Ascending aorta (tissue), 2 donors: ENCODE measurements around the gene NACC2. TPM values are rescaled to one million over a fixed set of nuclear protein-coding genes. Genes with fewer than 3 reads are reported as not detected.
A peak's percentile ranks its signal among the peaks of the same experiment; 100 is the strongest.

Source experiments
- DNase-seq, 2 donors: peaks; one replicate each; pipeline ENCODE4 v3.0.0-alpha.2; 2019; ENCODE audit warnings: low spot score in 2 of 2
- H3K27ac ChIP-seq, 2 donors: fragments of 200-600 bp; sonication (generic); one replicate each; pipeline ENCODE4 v1.5.1; 2016 to 2017; ENCODE audit warnings: mild to moderate bottlenecking in 1 of 2
- H3K27me3 ChIP-seq: fragments of 200-600 bp; sonication (generic); one replicate; pipeline ENCODE4 v1.5.1; 2017
- H3K36me3 ChIP-seq, 2 donors: fragments of 200-600 bp; sonication (generic); one replicate each; pipeline ENCODE4 v1.5.1; 2016
- H3K4me1 ChIP-seq, 2 donors: fragments of 200-600 bp; sonication (generic); one replicate each; pipeline ENCODE4 v1.5.1; 2016 to 2017; ENCODE audit warnings: mild to moderate bottlenecking in 1 of 2
- H3K4me3 ChIP-seq, 2 donors: fragments of 200-600 bp; sonication (generic); one replicate each; pipeline ENCODE4 v1.5.1; 2016 to 2017; ENCODE audit warnings: mild to moderate bottlenecking in 1 of 2
- H3K9me3 ChIP-seq, 2 donors: fragments of 200-600 bp; sonication (generic); one replicate each; pipeline ENCODE4 v1.5.1; 2016
- intact Hi-C: fragments of 100-400 bp; cut with DNase I; formaldehyde crosslinking; loops from one replicate; pipeline ENCODE4 v1.15.1; 2023
- total RNA-seq: library from RNA; depleted of rRNA; stranded (reverse); fragments of >200 nt; gene quantifications from one replicate; pipeline ENCODE4 v1.1.0, GENCODE V29; 2016
- TF ChIP-seq, protein P1 (sequence below), 3 experiments: fragments of 200-600 bp in 2 of 3; fragments of 450-650 bp in 1 of 3; sonication (generic) in 2 of 3; IDR thresholded peaks; one replicate each; pipeline ENCODE4 v1.5.1; 2016 to 2019; ENCODE audit warnings: antibody characterized with exemption in 3 of 3, mild to moderate bottlenecking in 1 of 3, moderate library complexity in 1 of 3

Gene NACC2, protein sequence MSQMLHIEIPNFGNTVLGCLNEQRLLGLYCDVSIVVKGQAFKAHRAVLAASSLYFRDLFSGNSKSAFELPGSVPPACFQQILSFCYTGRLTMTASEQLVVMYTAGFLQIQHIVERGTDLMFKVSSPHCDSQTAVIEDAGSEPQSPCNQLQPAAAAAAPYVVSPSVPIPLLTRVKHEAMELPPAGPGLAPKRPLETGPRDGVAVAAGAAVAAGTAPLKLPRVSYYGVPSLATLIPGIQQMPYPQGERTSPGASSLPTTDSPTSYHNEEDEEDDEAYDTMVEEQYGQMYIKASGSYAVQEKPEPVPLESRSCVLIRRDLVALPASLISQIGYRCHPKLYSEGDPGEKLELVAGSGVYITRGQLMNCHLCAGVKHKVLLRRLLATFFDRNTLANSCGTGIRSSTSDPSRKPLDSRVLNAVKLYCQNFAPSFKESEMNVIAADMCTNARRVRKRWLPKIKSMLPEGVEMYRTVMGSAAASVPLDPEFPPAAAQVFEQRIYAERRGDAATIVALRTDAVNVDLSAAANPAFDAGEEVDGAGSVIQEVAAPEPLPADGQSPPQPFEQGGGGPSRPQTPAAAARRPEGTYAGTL
- total RNA-seq: 72.2 TPM

DNA sequence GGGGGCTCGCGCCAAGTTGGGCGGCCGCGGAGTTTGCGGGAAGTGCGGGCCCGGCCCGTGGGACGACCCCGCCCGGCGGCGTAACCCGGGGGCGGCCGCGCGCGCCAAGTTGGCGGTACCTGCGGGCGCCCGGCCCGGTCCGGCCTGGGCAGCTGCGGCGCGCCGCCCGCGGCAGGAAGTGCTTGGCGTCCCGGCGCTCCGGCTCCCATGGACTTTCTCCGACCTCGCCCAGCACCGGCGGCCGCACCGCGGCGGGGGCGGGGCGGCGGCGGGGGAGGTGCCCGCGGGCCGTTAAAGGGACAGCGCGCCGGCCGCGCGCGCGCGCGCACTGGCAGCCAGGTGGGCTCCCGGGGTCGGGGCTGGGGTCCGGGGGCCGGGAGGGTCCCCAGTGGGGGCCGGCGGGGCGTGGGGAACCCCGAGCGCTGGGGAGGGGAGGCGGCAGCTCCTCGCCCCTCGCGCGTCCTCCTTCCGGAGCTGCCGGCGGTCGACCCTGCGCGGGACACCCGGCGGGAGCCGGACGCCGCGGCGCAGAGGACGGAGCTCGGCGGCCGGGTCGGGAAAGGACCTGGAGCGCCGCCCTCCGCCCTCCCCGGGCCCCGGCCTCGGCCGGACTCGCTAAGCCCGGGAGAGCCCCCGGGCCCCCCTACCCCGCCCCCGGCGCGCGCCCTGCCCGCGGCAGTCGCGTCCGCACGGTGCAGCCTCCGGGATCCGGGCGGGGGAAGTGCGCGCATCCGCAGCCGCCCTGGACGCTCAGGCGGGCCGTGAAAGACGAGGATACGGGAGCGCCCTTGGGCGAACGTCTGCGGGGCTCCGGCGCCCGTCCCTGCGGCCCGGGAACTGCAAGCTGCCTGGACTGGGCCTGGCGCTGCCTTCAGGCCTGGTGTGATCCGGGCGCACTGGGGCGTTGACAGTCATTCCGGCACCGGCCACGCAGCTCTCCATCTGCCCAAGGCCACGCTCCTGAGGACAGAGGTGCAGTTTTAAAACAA, at the start of gene NACC2:
Gene NACC2 (minus strand): TSS at position 220 of the 989 bp plus-strand sequence. CDS start 44,768 bp downstream, outside the sequence.
- H3K9me3 ChIP-seq: no peaks in the 10 kb centered on the region
- H3K27ac ChIP-seq: peak within 1 kb of the TSS; percentile 91 to 98
- H3K4me1 ChIP-seq: peaks cover 20 to 41% of the 10 kb centered on the region in 2 donors
- TF ChIP-seq, protein P1, sequence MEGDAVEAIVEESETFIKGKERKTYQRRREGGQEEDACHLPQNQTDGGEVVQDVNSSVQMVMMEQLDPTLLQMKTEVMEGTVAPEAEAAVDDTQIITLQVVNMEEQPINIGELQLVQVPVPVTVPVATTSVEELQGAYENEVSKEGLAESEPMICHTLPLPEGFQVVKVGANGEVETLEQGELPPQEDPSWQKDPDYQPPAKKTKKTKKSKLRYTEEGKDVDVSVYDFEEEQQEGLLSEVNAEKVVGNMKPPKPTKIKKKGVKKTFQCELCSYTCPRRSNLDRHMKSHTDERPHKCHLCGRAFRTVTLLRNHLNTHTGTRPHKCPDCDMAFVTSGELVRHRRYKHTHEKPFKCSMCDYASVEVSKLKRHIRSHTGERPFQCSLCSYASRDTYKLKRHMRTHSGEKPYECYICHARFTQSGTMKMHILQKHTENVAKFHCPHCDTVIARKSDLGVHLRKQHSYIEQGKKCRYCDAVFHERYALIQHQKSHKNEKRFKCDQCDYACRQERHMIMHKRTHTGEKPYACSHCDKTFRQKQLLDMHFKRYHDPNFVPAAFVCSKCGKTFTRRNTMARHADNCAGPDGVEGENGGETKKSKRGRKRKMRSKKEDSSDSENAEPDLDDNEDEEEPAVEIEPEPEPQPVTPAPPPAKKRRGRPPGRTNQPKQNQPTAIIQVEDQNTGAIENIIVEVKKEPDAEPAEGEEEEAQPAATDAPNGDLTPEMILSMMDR (IDR thresholded peaks at IDR 0.05): no peak
- intact Hi-C loops: loop anchor here (1.0 to 2.0 kb wide), 2 partner anchors 14 to 43 kb away; no protein-coding TSS in a partner anchor
- no peaks in the 10 kb centered on the region for H3K27me3 ChIP-seq
- H3K4me3 ChIP-seq: peak within 1 kb of the TSS; percentile 91 to 94
- no peaks in the 10 kb centered on the region for H3K36me3 ChIP-seq
- DNase-seq: peak in 1 of 2 donors; percentile 85

DNA sequence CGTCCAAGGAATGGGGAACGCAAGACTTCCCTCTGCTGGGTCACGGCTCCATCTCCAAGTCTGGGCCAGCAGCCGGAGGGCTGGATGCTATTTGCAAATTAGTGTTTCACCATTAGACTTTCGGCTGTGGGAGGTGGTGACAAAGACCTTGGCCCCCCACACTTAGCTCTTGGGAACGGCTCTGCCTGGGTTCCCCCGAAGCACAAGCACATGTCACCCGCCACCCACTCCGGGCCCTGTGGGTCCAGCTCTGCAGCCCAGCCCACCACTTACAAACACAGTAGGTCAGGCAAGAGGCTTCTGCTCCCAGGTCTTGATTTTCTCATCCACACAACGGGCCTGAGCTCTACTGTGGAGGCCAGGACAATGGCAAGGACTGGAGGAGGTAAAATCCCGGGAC, 49.4 kb upstream of the NACC2 start:
- TF ChIP-seq, protein P1 (IDR thresholded peaks at IDR 0.05): no peak
- no peaks in the 10 kb centered on the region for H3K36me3 ChIP-seq
- no peaks in the 10 kb centered on the region for H3K4me1 ChIP-seq
- no peaks in the 10 kb centered on the region for H3K9me3 ChIP-seq
- intact Hi-C loops: no loop called here
- no peak overlapping the region for H3K27ac ChIP-seq
- DNase-seq: no peak
- no peaks in the 10 kb centered on the region for H3K27me3 ChIP-seq
- H3K4me3 ChIP-seq: no peak overlapping the region

DNA sequence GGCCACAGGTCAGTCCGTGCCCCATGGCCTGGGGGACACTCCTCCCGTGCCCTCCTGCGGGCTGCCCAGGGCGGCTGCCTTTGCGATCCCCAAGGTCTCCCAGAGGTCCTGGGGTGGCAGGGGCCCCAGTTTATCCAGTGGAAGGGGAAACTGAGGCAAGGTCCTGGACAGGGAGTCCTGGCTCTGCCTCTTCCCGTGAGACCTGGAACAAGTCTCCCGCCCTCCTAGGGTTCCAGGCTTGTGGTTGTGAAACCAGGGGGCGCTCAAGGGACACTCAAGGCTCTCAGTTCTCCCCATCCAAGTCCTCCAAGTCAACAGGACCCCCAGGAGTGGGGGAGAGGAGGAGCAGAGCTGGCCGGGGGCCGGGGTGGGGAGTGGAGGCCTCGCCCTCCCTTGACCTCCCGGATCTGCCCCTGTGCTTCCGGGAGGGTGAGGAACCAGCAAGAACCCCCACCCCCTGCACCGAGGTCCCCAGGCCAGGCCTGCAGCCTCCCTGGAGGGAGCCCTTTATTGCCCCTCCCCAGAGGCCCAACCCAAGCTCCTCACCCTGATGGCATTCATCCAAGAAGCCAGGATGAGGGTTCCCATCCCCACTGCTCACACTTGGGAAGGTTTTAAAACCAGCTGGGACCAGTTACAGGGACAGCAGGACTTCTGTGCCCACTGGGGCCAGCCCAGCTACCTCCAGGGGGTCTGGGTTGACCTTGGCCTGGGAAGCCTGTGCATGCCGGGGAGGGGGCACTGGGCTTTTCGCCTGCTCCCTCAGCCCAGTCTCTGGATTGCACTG, 48.3 kb upstream of the NACC2 start:
- H3K27me3 ChIP-seq: no peaks in the 10 kb centered on the region
- no peak for DNase-seq
- intact Hi-C loops: no loop called here
- H3K4me1 ChIP-seq: no peaks in the 10 kb centered on the region
- no peaks in the 10 kb centered on the region for H3K36me3 ChIP-seq
- no peak overlapping the region for H3K4me3 ChIP-seq
- H3K9me3 ChIP-seq: no peaks in the 10 kb centered on the region
- H3K27ac ChIP-seq: no peak overlapping the region
- TF ChIP-seq, protein P1 (IDR thresholded peaks at IDR 0.05): no peak

DNA sequence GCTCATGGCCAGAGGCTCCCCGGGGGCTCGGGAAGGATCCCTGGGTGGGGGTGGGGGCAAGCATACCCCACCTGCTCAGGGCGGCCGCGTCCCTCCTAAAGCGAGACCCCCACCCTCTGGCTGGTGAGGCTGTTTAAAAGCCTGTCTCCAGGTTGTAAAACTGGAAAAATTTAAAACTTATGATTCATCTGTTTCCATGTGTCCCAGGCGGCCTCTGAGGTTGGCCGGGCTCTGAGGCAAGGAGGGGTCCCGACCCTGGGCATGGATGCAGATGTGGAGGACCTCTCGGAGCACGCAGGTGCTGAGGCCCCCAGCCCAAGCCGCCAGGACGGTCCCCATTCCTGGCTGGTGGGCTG, 47.7 kb upstream of the NACC2 start:
- intact Hi-C loops: no loop called here
- no peak overlapping the region for H3K27ac ChIP-seq
- TF ChIP-seq, protein P1 (IDR thresholded peaks at IDR 0.05): no peak
- no peaks in the 10 kb centered on the region for H3K27me3 ChIP-seq
- no peaks in the 10 kb centered on the region for H3K36me3 ChIP-seq
- H3K4me3 ChIP-seq: no peak overlapping the region
- H3K9me3 ChIP-seq: no peaks in the 10 kb centered on the region
- DNase-seq: no peak
- no peaks in the 10 kb centered on the region for H3K4me1 ChIP-seq

DNA sequence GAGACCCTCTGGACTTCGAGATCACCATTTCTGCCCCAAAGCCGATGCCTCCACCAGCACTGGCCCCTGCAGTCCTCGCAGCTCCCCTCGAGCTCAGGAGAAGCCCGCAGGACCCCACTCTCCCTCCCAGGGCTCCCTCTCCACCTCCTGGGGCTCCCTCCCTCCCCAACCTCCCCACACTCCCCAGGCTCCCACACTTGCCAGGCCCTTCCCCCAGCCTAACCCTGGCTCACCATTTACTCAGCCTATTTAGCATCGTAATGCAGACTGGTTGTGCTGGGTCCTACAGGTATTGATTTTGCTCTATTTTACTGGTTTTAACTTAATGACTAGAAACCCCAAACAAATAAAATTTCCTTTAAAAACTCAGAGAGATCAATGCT, 47.3 kb upstream of the NACC2 start:
- H3K27me3 ChIP-seq: no peaks in the 10 kb centered on the region
- DNase-seq: no peak
- no peaks in the 10 kb centered on the region for H3K36me3 ChIP-seq
- H3K27ac ChIP-seq: no peak overlapping the region
- intact Hi-C loops: no loop called here
- H3K9me3 ChIP-seq: no peaks in the 10 kb centered on the region
- no peaks in the 10 kb centered on the region for H3K4me1 ChIP-seq
- H3K4me3 ChIP-seq: no peak overlapping the region
- TF ChIP-seq, protein P1 (IDR thresholded peaks at IDR 0.05): no peak
